Thyroid gland (tissue), 4 donors: Measurements from ENCODE around the gene MGAT1. TPM values are rescaled to one million over a fixed set of nuclear protein-coding genes. Genes with fewer than 3 reads are reported as not detected.

ENCODE experiments used
- DNase-seq, 2 donors: peaks; one replicate each; pipeline ENCODE4 v3.0.0-alpha.2; 2019
- H3K27ac ChIP-seq, 3 donors: fragments of 200-600 bp; sonication (generic); 1 replicate in 2 of 3; 2 replicates in 1 of 3; pipeline ENCODE4 v1.5.1; 2016 to 2019; ENCODE audit warnings: mild to moderate bottlenecking in 1 of 3, moderate library complexity in 1 of 3
- H3K27me3 ChIP-seq: fragments of 200-600 bp; sonication (generic); one replicate; pipeline ENCODE4 v1.5.1; 2019
- H3K36me3 ChIP-seq, 2 donors: fragments of 200-600 bp; sonication (generic); one replicate each; pipeline ENCODE4 v1.5.1; 2016 to 2019
- H3K4me1 ChIP-seq, 2 donors: fragments of 200-600 bp; sonication (generic); one replicate each; pipeline ENCODE4 v1.5.1; 2017 to 2019
- H3K4me3 ChIP-seq, 3 donors: fragments of 200-600 bp; sonication (generic); replicated peaks in 1 of 3; 1 replicate in 2 of 3; 2 replicates in 1 of 3; pipeline ENCODE4 v1.5.1; 2016; ENCODE audit warnings: mild to moderate bottlenecking in 1 of 3
- H3K9me3 ChIP-seq: fragments of 200-600 bp; sonication (generic); one replicate; pipeline ENCODE4 v1.5.1; 2017
- POLR2A ChIP-seq, 2 donors: fragments of 450-650 bp; IDR thresholded peaks; one replicate each; pipeline ENCODE4 v1.6.1; 2017; ENCODE audit warnings: antibody characterized with exemption in 2 of 2, mild to moderate bottlenecking in 2 of 2, moderate library complexity in 1 of 2
- WGBS, 2 donors: methylation state at CpG; one replicate each; pipeline ENCODE4 v1.1.5; 2017; 5-methylcytosine and 5-hydroxymethylcytosine counted together
- intact Hi-C: fragments of 100-400 bp; cut with DNase I; formaldehyde crosslinking; loops from one replicate; pipeline ENCODE4 v1.15.1; 2023
- total RNA-seq, 4 donors: library from RNA; depleted of rRNA; stranded (reverse); fragments of >200 nt; gene quantifications; one replicate each; pipeline ENCODE4 v1.2.3, GENCODE V29; 2016
- TF ChIP-seq, protein P1 (sequence below), 6 experiments: fragments of 200-600 bp in 3 of 6; fragments of 450-650 bp in 3 of 6; sonication (generic) in 3 of 6; IDR thresholded peaks; one replicate each; pipeline ENCODE4 v1.5.1; 2016 to 2019; ENCODE audit warnings: antibody characterized with exemption in 6 of 6, mild to moderate bottlenecking in 2 of 6, inconsistent platforms in 1 of 6, moderate library complexity in 1 of 6

The MGAT1 gene
- total RNA-seq, 4 donors from 2014 or later, result 155 to 283 (median 200) TPM

DNA sequence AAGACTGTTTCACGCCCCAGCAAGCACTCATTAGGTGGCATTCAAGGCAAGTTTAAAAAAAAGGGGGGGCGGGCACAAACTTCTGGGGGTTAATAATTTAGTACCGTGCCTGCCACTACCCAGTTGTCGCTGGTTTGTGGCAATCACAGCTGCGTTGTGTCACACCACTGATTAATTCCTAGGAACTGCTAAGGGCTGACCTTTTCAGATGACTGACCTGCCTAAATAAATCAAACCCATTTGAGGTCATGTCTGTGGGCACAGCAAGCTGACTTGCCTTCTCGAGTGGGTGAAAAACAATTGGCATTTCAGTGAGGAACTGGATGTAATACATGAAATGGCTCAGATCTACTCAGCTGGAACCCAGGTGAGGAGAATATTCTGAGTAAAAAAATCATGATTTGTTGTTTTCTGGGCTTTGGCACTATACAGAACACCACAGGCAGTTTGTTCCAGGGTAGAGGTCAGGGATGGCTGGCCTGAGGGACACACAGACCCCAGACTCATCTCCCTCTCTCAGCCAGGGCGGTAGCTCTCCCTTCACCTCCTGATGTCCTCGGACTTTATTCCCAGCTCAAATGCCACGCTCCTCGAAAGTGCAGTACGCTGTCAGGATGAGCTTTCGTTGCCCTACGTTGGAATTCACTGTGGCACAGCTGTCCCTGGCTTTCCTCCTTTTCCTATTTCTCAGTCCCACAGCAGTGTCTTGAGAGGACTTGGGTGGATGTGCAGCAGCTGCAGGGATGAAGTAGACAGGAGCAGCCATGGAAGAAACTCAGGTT, 15.5 kb upstream of the MGAT1 start:
- no peaks in the 10 kb centered on the region for H3K27me3 ChIP-seq
- intact Hi-C loops, result no loop called here
- H3K27ac ChIP-seq, result peak overlapping the region; percentile 95 to 99 (median 97)
- no peaks in the 10 kb centered on the region for H3K36me3 ChIP-seq
- TF ChIP-seq, protein P1, sequence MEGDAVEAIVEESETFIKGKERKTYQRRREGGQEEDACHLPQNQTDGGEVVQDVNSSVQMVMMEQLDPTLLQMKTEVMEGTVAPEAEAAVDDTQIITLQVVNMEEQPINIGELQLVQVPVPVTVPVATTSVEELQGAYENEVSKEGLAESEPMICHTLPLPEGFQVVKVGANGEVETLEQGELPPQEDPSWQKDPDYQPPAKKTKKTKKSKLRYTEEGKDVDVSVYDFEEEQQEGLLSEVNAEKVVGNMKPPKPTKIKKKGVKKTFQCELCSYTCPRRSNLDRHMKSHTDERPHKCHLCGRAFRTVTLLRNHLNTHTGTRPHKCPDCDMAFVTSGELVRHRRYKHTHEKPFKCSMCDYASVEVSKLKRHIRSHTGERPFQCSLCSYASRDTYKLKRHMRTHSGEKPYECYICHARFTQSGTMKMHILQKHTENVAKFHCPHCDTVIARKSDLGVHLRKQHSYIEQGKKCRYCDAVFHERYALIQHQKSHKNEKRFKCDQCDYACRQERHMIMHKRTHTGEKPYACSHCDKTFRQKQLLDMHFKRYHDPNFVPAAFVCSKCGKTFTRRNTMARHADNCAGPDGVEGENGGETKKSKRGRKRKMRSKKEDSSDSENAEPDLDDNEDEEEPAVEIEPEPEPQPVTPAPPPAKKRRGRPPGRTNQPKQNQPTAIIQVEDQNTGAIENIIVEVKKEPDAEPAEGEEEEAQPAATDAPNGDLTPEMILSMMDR (IDR thresholded peaks at IDR 0.05), result peak in 1 of 6 experiments; percentile 8
- peak in 1 of 2 donors; percentile 70 for TF ChIP-seq POLR2A (IDR thresholded peaks at IDR 0.05)
- no peaks in the 10 kb centered on the region for H3K9me3 ChIP-seq
- WGBS, 2 donors, result 17 to 22% methylated on average over 13 of the region's 13 CpGs
- peak; percentile 79 to 83 for DNase-seq
- peaks cover 56 to 85% of the 10 kb centered on the region in 2 donors for H3K4me1 ChIP-seq
- no peak overlapping the region for H3K4me3 ChIP-seq

DNA sequence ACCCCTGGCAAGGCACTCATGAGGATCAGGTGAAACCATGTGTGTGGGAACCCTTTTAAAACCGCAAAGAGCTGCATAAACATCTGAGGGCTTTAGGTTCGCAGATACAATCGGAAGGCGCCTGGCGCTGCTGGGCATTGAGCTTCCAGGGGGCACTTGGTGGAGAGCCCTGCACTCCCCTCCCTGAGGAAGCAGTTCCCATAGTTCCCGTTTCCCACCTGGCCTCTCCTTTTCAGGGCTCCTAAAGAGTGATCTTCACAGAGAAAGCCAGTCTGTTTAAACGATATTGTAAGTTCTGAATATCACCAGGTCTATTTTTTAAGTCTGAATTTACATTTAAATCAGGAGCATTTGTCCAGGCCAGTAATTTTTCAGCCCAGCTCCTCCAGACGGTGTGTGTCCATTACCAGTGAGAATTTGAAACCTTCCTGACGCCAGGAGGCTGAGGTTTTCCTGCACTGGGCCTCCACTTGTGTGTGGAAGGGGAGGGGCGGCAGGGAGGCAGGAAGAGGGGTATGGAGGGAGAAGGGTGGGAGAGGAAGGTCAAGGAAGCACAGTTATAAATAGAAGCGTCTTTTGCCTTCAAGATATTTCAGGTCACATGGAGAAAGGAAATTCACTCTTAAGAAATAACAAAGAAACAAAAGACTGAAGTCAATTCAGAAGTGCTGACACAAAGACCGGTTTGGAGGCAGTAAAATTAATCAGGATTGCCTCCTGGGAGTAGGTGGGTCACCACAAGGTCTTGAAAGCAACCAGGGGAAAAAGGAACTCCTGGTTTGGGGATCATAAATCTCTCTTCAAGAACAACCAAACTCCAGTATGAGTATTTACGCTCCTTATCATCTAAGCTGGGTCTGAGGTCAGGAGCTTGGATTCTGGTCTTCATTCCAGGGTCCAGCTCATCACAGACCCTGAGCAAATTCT, 14.3 kb upstream of the MGAT1 start:
- DNase-seq, result peak; percentile 49 to 54
- peak in 1 of 2 donors; percentile 40 for TF ChIP-seq POLR2A (IDR thresholded peaks at IDR 0.05)
- TF ChIP-seq, protein P1 (IDR thresholded peaks at IDR 0.05), result peak in 1 of 6 experiments; percentile 7
- Histone ChIP-seq H3K27me3 (no peaks in the 10 kb centered on the region), H3K36me3 (no peaks in the 10 kb centered on the region), H3K9me3 (no peaks in the 10 kb centered on the region), H3K4me3 (no peak overlapping the region), H3K4me1 (peaks cover 56 to 84% of the 10 kb centered on the region in 2 donors), H3K27ac (peak overlapping the region; percentile 95 to 99 (median 97))
- intact Hi-C loops, result no loop called here
- WGBS, 2 donors, result 25 to 28% methylated on average over 13 of the region's 13 CpGs

DNA sequence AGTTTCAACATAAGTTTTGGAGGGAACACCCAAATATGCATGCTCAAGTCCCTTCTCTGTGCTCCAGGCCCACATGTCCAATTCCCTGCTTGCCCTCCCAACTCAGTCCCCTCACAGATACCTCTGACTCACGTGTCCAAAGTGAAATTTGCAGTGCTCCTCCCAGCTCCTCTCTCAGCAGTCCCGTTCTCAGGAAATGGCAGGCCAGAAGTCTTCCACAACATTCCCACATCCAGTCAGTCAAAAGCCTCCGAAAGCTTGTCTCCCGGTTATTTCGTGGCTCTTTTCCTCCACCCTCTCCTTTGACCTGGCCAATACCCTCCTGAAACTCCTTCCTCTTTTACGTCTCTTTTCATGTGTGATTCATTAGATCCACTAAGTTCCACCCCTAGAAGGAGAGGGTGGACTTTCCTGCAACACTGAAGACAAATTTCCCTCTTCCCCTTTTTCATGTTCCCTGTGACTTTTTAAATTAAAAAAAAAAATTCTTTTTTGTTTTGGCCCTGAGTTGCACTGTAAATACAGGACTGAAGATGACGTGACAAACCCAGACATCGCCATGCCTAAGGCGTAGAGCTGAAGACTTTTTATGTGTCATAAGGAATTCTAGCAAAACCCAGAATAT, 12.8 kb upstream of the MGAT1 start:
- intact Hi-C loops, result no loop called here
- TF ChIP-seq, protein P1 (IDR thresholded peaks at IDR 0.05), result no peak
- no peak for TF ChIP-seq POLR2A (IDR thresholded peaks at IDR 0.05)
- Histone ChIP-seq H3K27me3 (no peaks in the 10 kb centered on the region), H3K4me3 (no peak overlapping the region), H3K4me1 (peaks cover 62 to 82% of the 10 kb centered on the region in 2 donors), H3K9me3 (no peaks in the 10 kb centered on the region), H3K27ac (peak overlapping the region; percentile 95 to 99 (median 97)), H3K36me3 (no peaks in the 10 kb centered on the region)
- WGBS, 2 donors, result 74 to 75% methylated on average over 9 of the region's 9 CpGs
- DNase-seq, result no peak

DNA sequence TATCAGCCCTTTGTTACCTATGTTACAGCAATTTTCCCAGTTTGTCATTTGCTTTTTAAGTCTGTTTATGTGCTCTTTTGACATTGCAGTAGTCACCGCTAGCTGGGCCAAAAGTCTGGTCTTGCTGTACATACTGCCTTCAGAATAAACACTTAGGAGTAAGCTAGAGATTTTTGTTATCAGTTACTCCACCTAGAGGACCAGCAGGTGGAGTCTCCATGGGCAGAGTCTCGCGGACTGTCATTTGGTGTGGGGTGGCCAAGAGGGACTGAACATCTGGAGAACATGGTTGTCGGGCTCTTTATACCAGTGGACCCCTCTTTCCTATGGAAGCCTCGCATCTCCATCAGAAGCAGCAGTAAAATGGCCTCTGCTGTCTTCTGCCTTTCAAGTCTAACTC, 10.8 kb upstream of the MGAT1 start:
- no peaks in the 10 kb centered on the region for H3K36me3 ChIP-seq
- H3K4me1 ChIP-seq, result peaks cover 56 to 73% of the 10 kb centered on the region in 2 donors
- H3K27me3 ChIP-seq, result no peaks in the 10 kb centered on the region
- WGBS, 2 donors, result 80 to 86% methylated on average over 5 of the region's 5 CpGs
- no peaks in the 10 kb centered on the region for H3K9me3 ChIP-seq
- TF ChIP-seq, protein P1 (IDR thresholded peaks at IDR 0.05), result no peak
- TF ChIP-seq POLR2A (IDR thresholded peaks at IDR 0.05), result no peak
- intact Hi-C loops, result no loop called here
- peak overlapping the region in 2 of 3 donors; percentile 19 to 95 for H3K27ac ChIP-seq
- DNase-seq, result no peak
- no peak overlapping the region for H3K4me3 ChIP-seq
